ENCODE data around the gene SDK1.

Gene SDK1

GRCh38 chr7:4202154-4202736, 901.2 kb downstream of the SDK1 start:
- no peaks in the 10 kb centered on the region for H3K36me3 Mint-ChIP-seq (ENCODE audit: low read depth)
- no peak for TF ChIP-seq CTCF (IDR thresholded peaks at IDR 0.05; ENCODE audit: unreplicated experiment in 3 of 3)
- no peak overlapping the region for H3K27ac Mint-ChIP-seq
- H3K27me3 Mint-ChIP-seq (ENCODE audit: low read depth): no peaks in the 10 kb centered on the region
- H3K4me1 Mint-ChIP-seq: peaks cover 8% of the 10 kb centered on the region
- no peak overlapping the region for H3K4me3 Mint-ChIP-seq
- H3K9me3 Mint-ChIP-seq: no peaks in the 10 kb centered on the region

- Mint-ChIP-seq H3K27me3 (ENCODE audit: low read depth) (no peaks in the 10 kb centered on the region), H3K27ac (no peak overlapping the region), H3K9me3 (no peaks in the 10 kb centered on the region), H3K4me3 (no peak overlapping the region), H3K4me1 (peaks cover 8% of the 10 kb centered on the region), H3K36me3 (ENCODE audit: low read depth) (peaks cover 2% of the 10 kb centered on the region)
- no peak for TF ChIP-seq CTCF (IDR thresholded peaks at IDR 0.05; ENCODE audit: unreplicated experiment in 3 of 3)
These were observed 901.9 kb downstream of the SDK1 start for GRCh38 chr7:4202954-4203353.

GRCh38 chr7:4203626-4204512, 902.8 kb downstream of the SDK1 start:
- no peaks in the 10 kb centered on the region for H3K9me3 Mint-ChIP-seq
- no peak for TF ChIP-seq CTCF (IDR thresholded peaks at IDR 0.05; ENCODE audit: unreplicated experiment in 3 of 3)
- peak overlapping the region in 1 of 3 experiments; percentile 35 for H3K27ac Mint-ChIP-seq
- no peaks in the 10 kb centered on the region for H3K27me3 Mint-ChIP-seq (ENCODE audit: low read depth)
- peaks cover 8% of the 10 kb centered on the region for H3K4me1 Mint-ChIP-seq
- H3K4me3 Mint-ChIP-seq: no peak overlapping the region
- peaks cover 4% of the 10 kb centered on the region for H3K36me3 Mint-ChIP-seq (ENCODE audit: low read depth)

GRCh38 chr7:4204513-4205165, 903.6 kb downstream of the SDK1 start:
- peaks cover 4% of the 10 kb centered on the region for H3K36me3 Mint-ChIP-seq (ENCODE audit: low read depth)
- H3K27ac Mint-ChIP-seq: peak overlapping the region in 1 of 3 experiments; percentile 5
- H3K4me1 Mint-ChIP-seq: peaks cover 8% of the 10 kb centered on the region
- no peaks in the 10 kb centered on the region for H3K27me3 Mint-ChIP-seq (ENCODE audit: low read depth)
- peak overlapping the region in 2 of 3 experiments; percentile 40 to 46 for H3K4me3 Mint-ChIP-seq
- no peak for TF ChIP-seq CTCF (IDR thresholded peaks at IDR 0.05; ENCODE audit: unreplicated experiment in 3 of 3)
- H3K9me3 Mint-ChIP-seq: no peaks in the 10 kb centered on the region

- H3K27ac Mint-ChIP-seq: no peak overlapping the region
- H3K27me3 Mint-ChIP-seq (ENCODE audit: low read depth): no peaks in the 10 kb centered on the region
- H3K4me3 Mint-ChIP-seq: no peak overlapping the region
- TF ChIP-seq CTCF (IDR thresholded peaks at IDR 0.05; ENCODE audit: unreplicated experiment in 3 of 3): no peak
- no peaks in the 10 kb centered on the region for H3K9me3 Mint-ChIP-seq
- H3K4me1 Mint-ChIP-seq: peaks cover 8% of the 10 kb centered on the region
- peaks cover 8% of the 10 kb centered on the region for H3K36me3 Mint-ChIP-seq (ENCODE audit: low read depth)
These were observed 904.8 kb downstream of the SDK1 start for GRCh38 chr7:4205828-4206227.

All from nephron (organoid).